A673 (cell line): ENCODE measurements around the gene ADAM12. TPM values are rescaled to one million over a fixed set of nuclear protein-coding genes. Genes with fewer than 3 reads are reported as not detected.

Source experiments
- BruUV-seq: library from RNA; stranded (reverse); fragments of 400-500 nt; replicated peaks from 2 replicates; lab custom pipeline; 2021; lab: Mats Ljungman, UMichigan
- CTCF ChIA-PET: fragments of 300-600 bp; sonication (Branson Sonifier 250); formaldehyde crosslinking; loops from one replicate; lab custom pipeline; 2022; ENCODE audit warnings: antibody characterized with exemption; lab: Charles Lee
- POLR2A ChIA-PET: fragments of 300-600 bp; sonication (Branson Sonifier 250); formaldehyde crosslinking; loops from one replicate; lab custom pipeline; 2022; ENCODE audit warnings: antibody characterized with exemption; ENCODE audit not compliant: low non-redundant PET; lab: Charles Lee
- DNase-seq: peaks from one replicate; pipeline ENCODE4 v3.0.0-alpha.2; 2015; ENCODE audit warnings: low spot score
- H3K27ac ChIP-seq: fragments of 200-600 bp; sonication (generic); 2 replicates; pipeline ENCODE4 v1.5.1; 2016; ENCODE audit warnings: mixed run types, low read depth, mild to moderate bottlenecking, mixed read lengths, antibody characterized with exemption, low read length; ENCODE audit not compliant: poor library complexity, severe bottlenecking
- H3K27me3 ChIP-seq: fragments of 200-600 bp; sonication (generic); replicated peaks from 2 replicates; pipeline ENCODE4 v1.6.1; 2017; ENCODE audit warnings: mixed run types, low read depth, mild to moderate bottlenecking, mixed read lengths, antibody characterized with exemption, low read length; ENCODE audit not compliant: insufficient read depth, poor library complexity
- H3K36me3 ChIP-seq: fragments of 200-600 bp; sonication (generic); 2 replicates; pipeline ENCODE4 v1.6.1; 2016; ENCODE audit warnings: mixed run types, mild to moderate bottlenecking, mixed read lengths, antibody characterized with exemption, low read length; ENCODE audit not compliant: insufficient read depth, poor library complexity, severe bottlenecking
- H3K4me1 ChIP-seq: fragments of 200-600 bp; sonication (generic); 2 replicates; pipeline ENCODE4 v1.6.1; 2017; ENCODE audit warnings: mixed run types, mild to moderate bottlenecking, mixed read lengths, antibody characterized with exemption, low read length; ENCODE audit not compliant: insufficient read depth, poor library complexity, severe bottlenecking
- H3K4me3 ChIP-seq: fragments of 200-600 bp; sonication (generic); 2 replicates; pipeline ENCODE4 v1.5.1; 2016; ENCODE audit warnings: low read depth, mixed run types, mild to moderate bottlenecking, mixed read lengths, low read length; ENCODE audit not compliant: poor library complexity, severe bottlenecking
- H3K9me3 ChIP-seq: fragments of 200-600 bp; sonication (generic); 2 replicates; pipeline ENCODE4 v1.6.1; 2016; ENCODE audit warnings: mixed run types, low read depth, mild to moderate bottlenecking, mixed read lengths, antibody characterized with exemption, low read length; ENCODE audit not compliant: poor library complexity, severe bottlenecking
- EZH2 ChIP-seq: fragments of 200-600 bp; sonication (generic); IDR thresholded peaks from 2 replicates; pipeline ENCODE4 v1.6.1; 2017; ENCODE audit warnings: borderline replicate concordance, low read depth, mild to moderate bottlenecking, mixed read lengths, antibody characterized with exemption, low read length; ENCODE audit not compliant: poor library complexity, severe bottlenecking
- intact Hi-C: fragments of 100-400 bp; cut with micrococcal nuclease; formaldehyde crosslinking; loops from one replicate; pipeline ENCODE4 v1.10.0; 2022; ENCODE audit not compliant: unreplicated experiment
- total RNA-seq: library from RNA; stranded (reverse); gene quantifications from 2 replicates; pipeline ENCODE4 v1.2.3, GENCODE V29; 2021
- TF ChIP-seq, protein P1 (sequence below): fragments of 300-800, 200-600 bp; sonication (generic); conservative IDR thresholded peaks from 2 replicates; pipeline ENCODE4 v1.5.1; 2017; ENCODE audit warnings: low read depth, mild to moderate bottlenecking, antibody characterized with exemption, low read length, moderate library complexity, mixed read lengths

The ADAM12 gene
- total RNA-seq, 1 experiment from 2014 or later, result 0.17 TPM

GRCh38 chr10:126058104-126058503 lies 330.2 kb downstream of the ADAM12 start:
- Histone ChIP-seq H3K9me3 (no peaks in the 10 kb centered on the region), H3K27ac (no peak overlapping the region), H3K27me3 (peaks cover 8% of the 10 kb centered on the region), H3K4me3 (no peak overlapping the region), H3K4me1 (no peaks in the 10 kb centered on the region), H3K36me3 (no peaks in the 10 kb centered on the region)
- intact Hi-C loops, result no loop called here
- no peak for TF ChIP-seq EZH2
- TF ChIP-seq, protein P1, sequence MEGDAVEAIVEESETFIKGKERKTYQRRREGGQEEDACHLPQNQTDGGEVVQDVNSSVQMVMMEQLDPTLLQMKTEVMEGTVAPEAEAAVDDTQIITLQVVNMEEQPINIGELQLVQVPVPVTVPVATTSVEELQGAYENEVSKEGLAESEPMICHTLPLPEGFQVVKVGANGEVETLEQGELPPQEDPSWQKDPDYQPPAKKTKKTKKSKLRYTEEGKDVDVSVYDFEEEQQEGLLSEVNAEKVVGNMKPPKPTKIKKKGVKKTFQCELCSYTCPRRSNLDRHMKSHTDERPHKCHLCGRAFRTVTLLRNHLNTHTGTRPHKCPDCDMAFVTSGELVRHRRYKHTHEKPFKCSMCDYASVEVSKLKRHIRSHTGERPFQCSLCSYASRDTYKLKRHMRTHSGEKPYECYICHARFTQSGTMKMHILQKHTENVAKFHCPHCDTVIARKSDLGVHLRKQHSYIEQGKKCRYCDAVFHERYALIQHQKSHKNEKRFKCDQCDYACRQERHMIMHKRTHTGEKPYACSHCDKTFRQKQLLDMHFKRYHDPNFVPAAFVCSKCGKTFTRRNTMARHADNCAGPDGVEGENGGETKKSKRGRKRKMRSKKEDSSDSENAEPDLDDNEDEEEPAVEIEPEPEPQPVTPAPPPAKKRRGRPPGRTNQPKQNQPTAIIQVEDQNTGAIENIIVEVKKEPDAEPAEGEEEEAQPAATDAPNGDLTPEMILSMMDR, result no peak
- no peak for DNase-seq
- BruUV-seq, result no TSS peak
- POLR2A ChIA-PET, result no interaction called here
- CTCF ChIA-PET, result no interaction called here

GRCh38 chr10:126057494-126057893 lies 330.8 kb downstream of the ADAM12 start:
- Histone ChIP-seq H3K9me3 (no peaks in the 10 kb centered on the region), H3K27ac (no peak overlapping the region), H3K4me3 (no peak overlapping the region), H3K4me1 (no peaks in the 10 kb centered on the region), H3K36me3 (no peaks in the 10 kb centered on the region), H3K27me3 (peaks cover 8% of the 10 kb centered on the region)
- DNase-seq, result no peak
- intact Hi-C loops, result no loop called here
- POLR2A ChIA-PET, result no interaction called here
- no TSS peak for BruUV-seq
- CTCF ChIA-PET, result no interaction called here
- TF ChIP-seq, protein P1, result no peak
- TF ChIP-seq EZH2, result no peak

GRCh38 chr10:126054191-126054590 lies 334.1 kb downstream of the ADAM12 start:
- no peak for DNase-seq
- CTCF ChIA-PET, result no interaction called here
- POLR2A ChIA-PET, result no interaction called here
- BruUV-seq, result no TSS peak
- intact Hi-C loops, result no loop called here
- Histone ChIP-seq H3K4me1 (no peaks in the 10 kb centered on the region), H3K36me3 (no peaks in the 10 kb centered on the region), H3K27ac (no peak overlapping the region), H3K9me3 (no peaks in the 10 kb centered on the region), H3K4me3 (no peak overlapping the region), H3K27me3 (peaks cover 4% of the 10 kb centered on the region)
- no peak for TF ChIP-seq EZH2
- TF ChIP-seq, protein P1, result no peak
